Measurements from ENCODE around the gene CRISP3. TPM values are rescaled to one million over a fixed set of nuclear protein-coding genes. Genes with fewer than 3 reads are reported as not detected.

CRISP3 gene
- total RNA-seq = not detected
- not detected for polyA plus RNA-seq (2013, experiment 1 of 2)
- polyA plus RNA-seq (2013, experiment 2 of 2) = not detected
- 0 to 0.40 (median 0) reads per million in 172 experiments for total RNA-seq

- Mint-ChIP-seq H3K4me3 (no peak within 1 kb of the TSS), H3K27me3 (no peaks in the 10 kb centered on the region), H3K27ac (no peak within 1 kb of the TSS), H3K36me3 (ENCODE audit: low read depth) (no peaks in the 10 kb centered on the region), H3K4me1 (ENCODE audit: low read depth) (no peaks in the 10 kb centered on the region), H3K9me3 (no peaks in the 10 kb centered on the region)
- Histone ChIP-seq H3K36me3 (ENCODE audit: insufficient read depth, low read length) (no peaks in the 10 kb centered on the region), H3K27me3 (ENCODE audit: control insufficient read depth in 1 of 2, insufficient read depth in 2 of 2, low read length in 2 of 2) (no peaks in the 10 kb centered on the region), H3K4me1 (ENCODE audit: insufficient read depth, low read length) (no peaks in the 10 kb centered on the region), H3K9me3 (ENCODE audit: control insufficient read depth in 1 of 2, insufficient read depth in 1 of 2, low read length in 2 of 2) (no peaks in the 10 kb centered on the region), H3K4me3 (ENCODE audit: low read length) (no peak within 1 kb of the TSS), H3K27ac (ENCODE audit: low read depth in 1 of 2, low read length in 2 of 2) (no peak within 1 kb of the TSS)
- no peak for TF ChIP-seq CTCF (IDR thresholded peaks at IDR 0.05)
- ATAC-seq (ENCODE audit: poor library complexity) (no peak), DNase-seq (no peak)
- POLR2A ChIA-PET = no interaction called here
- CTCF ChIA-PET = no interaction called here
- intact Hi-C loops (cut with DNase I, micrococcal nuclease) = no loop called here
Observed at GRCh38 chr6:49744259-49744658, at the start of gene CRISP3. TSS of gene CRISP3 (minus strand) at chr6:49744388. CDS start at chr6:49744367, 21 bp downstream.

- Mint-ChIP-seq H3K36me3 (ENCODE audit: low read depth) (no peaks in the 10 kb centered on the region), H3K9me3 (no peaks in the 10 kb centered on the region), H3K27ac (no peak overlapping the region), H3K4me3 (no peak overlapping the region), H3K4me1 (ENCODE audit: low read depth) (no peaks in the 10 kb centered on the region), H3K27me3 (no peaks in the 10 kb centered on the region)
- DNase-seq (no peak), ATAC-seq (ENCODE audit: poor library complexity) (no peak)
- intact Hi-C loops (cut with DNase I, micrococcal nuclease) = no loop called here
- Histone ChIP-seq H3K4me3 (ENCODE audit: low read length) (no peak overlapping the region), H3K36me3 (ENCODE audit: insufficient read depth, low read length) (no peaks in the 10 kb centered on the region), H3K4me1 (ENCODE audit: insufficient read depth, low read length) (no peaks in the 10 kb centered on the region), H3K27ac (ENCODE audit: low read depth in 1 of 2, low read length in 2 of 2) (no peak overlapping the region), H3K27me3 (ENCODE audit: control insufficient read depth in 1 of 2, insufficient read depth in 2 of 2, low read length in 2 of 2) (no peaks in the 10 kb centered on the region), H3K9me3 (ENCODE audit: control insufficient read depth in 1 of 2, insufficient read depth in 1 of 2, low read length in 2 of 2) (no peaks in the 10 kb centered on the region)
- ChIA-PET POLR2A (no interaction called here), CTCF (no interaction called here)
- TF ChIP-seq CTCF (IDR thresholded peaks at IDR 0.05) = no peak
Observed at GRCh38 chr6:49790341-49790740, 46.2 kb upstream of the CRISP3 start.

- H3K9me3 Mint-ChIP-seq = peaks cover 2% of the 10 kb centered on the region
- TF ChIP-seq CTCF (IDR thresholded peaks at IDR 0.05) = no peak
- ChIA-PET POLR2A (no interaction called here), CTCF (no interaction called here)
- H3K36me3 ChIP-seq (ENCODE audit: insufficient read depth, low read length) = no peaks in the 10 kb centered on the region
- H3K4me1 ChIP-seq (ENCODE audit: insufficient read depth, low read length) = no peaks in the 10 kb centered on the region
- intact Hi-C loops (cut with DNase I, micrococcal nuclease) = loop anchor here in 1 of 2 experiments (10.0 kb wide), 1 partner anchor 58 kb away; no protein-coding TSS in a partner anchor
- H3K27ac ChIP-seq (ENCODE audit: low read depth in 1 of 2, low read length in 2 of 2) = no peak within 1 kb of the TSS
- H3K4me1 Mint-ChIP-seq (ENCODE audit: low read depth) = no peaks in the 10 kb centered on the region
- ATAC-seq (ENCODE audit: poor library complexity) (no peak), DNase-seq (no peak)
- no peak within 1 kb of the TSS for H3K4me3 Mint-ChIP-seq
- no peak within 1 kb of the TSS for H3K4me3 ChIP-seq (ENCODE audit: low read length)
- H3K27me3 ChIP-seq (ENCODE audit: control insufficient read depth in 1 of 2, insufficient read depth in 2 of 2, low read length in 2 of 2) = no peaks in the 10 kb centered on the region
- no peaks in the 10 kb centered on the region for H3K36me3 Mint-ChIP-seq (ENCODE audit: low read depth)
- H3K27ac Mint-ChIP-seq = no peak within 1 kb of the TSS
- H3K9me3 ChIP-seq (ENCODE audit: control insufficient read depth in 1 of 2, insufficient read depth in 1 of 2, low read length in 2 of 2) = peaks cover 4% of the 10 kb centered on the region in 2 experiments
- no peaks in the 10 kb centered on the region for H3K27me3 Mint-ChIP-seq
Observed at GRCh38 chr6:49787176-49787575, 43.0 kb upstream of the CRISP3 start, which contains the start of gene PGK2. TSS of gene PGK2 (minus strand) at chr6:49787285. CDS start at chr6:49787187, 98 bp downstream.

Measured in CD4-positive, alpha-beta T cell (primary cell).